Neural crest cell (in vitro differentiated cells): ENCODE results near the gene CHPF2. TPM values are rescaled to one million over a fixed set of nuclear protein-coding genes. Genes with fewer than 3 reads are reported as not detected.

Experiments used
- DNase-seq: peaks from one replicate; pipeline ENCODE4 v3.0.0; 2021; ENCODE audit warnings: low read depth, mixed read lengths, low spot score
- H3K27ac Mint-ChIP-seq: one replicate; pipeline ENCODE4 v1.8.0; 2021; ENCODE audit warnings: mild to moderate bottlenecking, mixed read lengths; ENCODE audit not compliant: unreplicated experiment
- H3K27me3 Mint-ChIP-seq: 2 replicates; pipeline ENCODE4 v1.8.0; 2021; ENCODE audit warnings: low read depth, mild to moderate bottlenecking, mixed read lengths
- H3K36me3 Mint-ChIP-seq: 2 replicates; pipeline ENCODE4 v1.8.0; 2021; ENCODE audit warnings: low read depth, mild to moderate bottlenecking, mixed read lengths
- H3K4me1 Mint-ChIP-seq: 2 replicates; pipeline ENCODE4 v1.8.0; 2021; ENCODE audit warnings: mixed read lengths
- H3K4me3 Mint-ChIP-seq: one replicate; pipeline ENCODE4 v1.8.0; 2021; ENCODE audit warnings: mild to moderate bottlenecking, mixed read lengths
- H3K9me3 Mint-ChIP-seq: 2 replicates; pipeline ENCODE4 v1.8.0; 2021; ENCODE audit warnings: mixed read lengths
- total RNA-seq: library from RNA; stranded (reverse); gene quantifications from 2 replicates; pipeline ENCODE4 v1.2.1, GENCODE V29; 2021
- TF ChIP-seq, protein P1 (sequence below): fragments of 200-600 bp; sonication (generic); conservative IDR thresholded peaks from 2 replicates; pipeline ENCODE4 v1.5.0; 2021; ENCODE audit warnings: antibody characterized with exemption, mild to moderate bottlenecking

The CHPF2 gene
- total RNA-seq, 1 donor from 2014 or later, result 34.1 TPM

DNA sequence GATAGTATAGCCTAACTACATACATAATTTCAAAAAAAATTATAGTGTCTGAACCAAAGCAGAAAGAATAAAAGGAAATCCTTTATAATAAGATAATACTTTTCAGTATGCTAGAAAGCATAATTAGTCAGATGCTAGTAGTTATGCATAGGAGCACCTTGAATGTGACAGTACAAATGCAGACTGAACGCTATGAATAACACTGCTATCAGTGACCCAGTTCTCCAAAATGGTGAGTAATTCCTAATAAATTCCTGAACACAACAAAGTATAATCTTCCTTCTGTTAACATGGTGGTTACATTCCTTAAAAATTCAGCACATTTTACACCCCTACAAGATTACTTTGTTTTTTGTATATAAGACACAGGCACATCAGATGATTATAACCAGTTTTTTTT, 1.2 kb upstream of the CHPF2 start:
- H3K9me3 Mint-ChIP-seq, result no peaks in the 10 kb centered on the region
- TF ChIP-seq, protein P1, sequence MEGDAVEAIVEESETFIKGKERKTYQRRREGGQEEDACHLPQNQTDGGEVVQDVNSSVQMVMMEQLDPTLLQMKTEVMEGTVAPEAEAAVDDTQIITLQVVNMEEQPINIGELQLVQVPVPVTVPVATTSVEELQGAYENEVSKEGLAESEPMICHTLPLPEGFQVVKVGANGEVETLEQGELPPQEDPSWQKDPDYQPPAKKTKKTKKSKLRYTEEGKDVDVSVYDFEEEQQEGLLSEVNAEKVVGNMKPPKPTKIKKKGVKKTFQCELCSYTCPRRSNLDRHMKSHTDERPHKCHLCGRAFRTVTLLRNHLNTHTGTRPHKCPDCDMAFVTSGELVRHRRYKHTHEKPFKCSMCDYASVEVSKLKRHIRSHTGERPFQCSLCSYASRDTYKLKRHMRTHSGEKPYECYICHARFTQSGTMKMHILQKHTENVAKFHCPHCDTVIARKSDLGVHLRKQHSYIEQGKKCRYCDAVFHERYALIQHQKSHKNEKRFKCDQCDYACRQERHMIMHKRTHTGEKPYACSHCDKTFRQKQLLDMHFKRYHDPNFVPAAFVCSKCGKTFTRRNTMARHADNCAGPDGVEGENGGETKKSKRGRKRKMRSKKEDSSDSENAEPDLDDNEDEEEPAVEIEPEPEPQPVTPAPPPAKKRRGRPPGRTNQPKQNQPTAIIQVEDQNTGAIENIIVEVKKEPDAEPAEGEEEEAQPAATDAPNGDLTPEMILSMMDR, result no peak
- no peak overlapping the region for H3K27ac Mint-ChIP-seq
- DNase-seq, result no peak
- H3K27me3 Mint-ChIP-seq, result no peaks in the 10 kb centered on the region
- peak overlapping the region; percentile 98 for H3K4me3 Mint-ChIP-seq
- peaks cover 43% of the 10 kb centered on the region for H3K4me1 Mint-ChIP-seq
- H3K36me3 Mint-ChIP-seq, result peaks cover 3% of the 10 kb centered on the region

DNA sequence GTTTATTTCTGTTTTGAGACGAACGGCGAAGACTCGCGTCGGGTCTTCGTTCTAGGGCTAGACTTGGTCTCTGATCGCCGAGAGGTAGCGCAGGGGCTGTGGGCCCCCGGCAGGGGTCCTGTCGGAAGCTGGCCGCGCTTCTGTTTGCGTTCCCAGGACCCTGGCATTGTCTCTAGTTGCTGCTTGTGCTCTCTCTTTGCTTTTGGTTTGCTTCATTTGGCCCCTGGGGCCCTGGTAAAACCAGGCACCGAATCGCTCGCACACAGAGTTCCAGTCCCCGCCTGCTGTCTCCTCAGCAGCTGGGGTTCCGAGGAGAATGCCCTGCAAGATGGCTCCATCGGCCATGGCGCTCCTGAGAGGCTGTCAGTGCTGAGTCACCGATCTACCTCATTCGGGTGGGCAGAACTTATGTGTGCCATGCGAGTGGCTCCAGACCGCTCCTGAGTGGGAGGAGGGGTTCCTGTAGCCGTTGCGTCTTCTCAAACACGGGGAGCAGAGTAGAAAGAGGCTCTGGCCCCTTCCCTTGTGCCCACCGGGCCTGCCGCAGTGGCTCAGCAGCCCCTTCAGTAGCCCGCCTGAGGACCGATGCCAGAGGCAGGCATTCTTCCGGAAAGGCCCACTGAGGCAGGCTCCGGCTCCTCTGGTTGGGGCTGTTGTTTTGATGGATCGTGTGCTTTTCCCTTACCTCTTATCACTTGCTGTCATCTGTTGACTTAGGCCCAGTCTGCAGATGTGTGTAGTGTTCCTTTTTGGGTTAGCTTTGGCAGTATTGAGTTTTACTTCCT, 826 bp downstream of the CHPF2 start:
- peak overlapping the region; percentile 96 for H3K4me3 Mint-ChIP-seq
- H3K27me3 Mint-ChIP-seq, result no peaks in the 10 kb centered on the region
- TF ChIP-seq, protein P1, result no peak
- H3K9me3 Mint-ChIP-seq, result no peaks in the 10 kb centered on the region
- peaks cover 23% of the 10 kb centered on the region for H3K4me1 Mint-ChIP-seq
- peak overlapping the region; percentile 92 for H3K27ac Mint-ChIP-seq
- DNase-seq, result no peak
- peaks cover 4% of the 10 kb centered on the region for H3K36me3 Mint-ChIP-seq

DNA sequence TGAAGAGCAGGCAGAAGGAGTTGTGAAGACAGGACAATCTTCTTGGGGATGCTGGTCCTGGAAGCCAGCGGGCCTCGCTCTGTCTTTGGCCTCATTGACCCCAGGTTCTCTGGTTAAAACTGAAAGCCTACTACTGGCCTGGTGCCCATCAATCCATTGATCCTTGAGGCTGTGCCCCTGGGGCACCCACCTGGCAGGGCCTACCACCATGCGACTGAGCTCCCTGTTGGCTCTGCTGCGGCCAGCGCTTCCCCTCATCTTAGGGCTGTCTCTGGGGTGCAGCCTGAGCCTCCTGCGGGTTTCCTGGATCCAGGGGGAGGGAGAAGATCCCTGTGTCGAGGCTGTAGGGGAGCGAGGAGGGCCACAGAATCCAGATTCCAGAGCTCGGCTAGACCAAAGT, 1.5 kb downstream of the CHPF2 start:
- H3K27me3 Mint-ChIP-seq, result no peaks in the 10 kb centered on the region
- no peak overlapping the region for H3K27ac Mint-ChIP-seq
- peaks cover 20% of the 10 kb centered on the region for H3K4me1 Mint-ChIP-seq
- no peak for DNase-seq
- TF ChIP-seq, protein P1, result no peak
- no peaks in the 10 kb centered on the region for H3K9me3 Mint-ChIP-seq
- H3K4me3 Mint-ChIP-seq, result peak overlapping the region; percentile 96
- H3K36me3 Mint-ChIP-seq, result peaks cover 4% of the 10 kb centered on the region

DNA sequence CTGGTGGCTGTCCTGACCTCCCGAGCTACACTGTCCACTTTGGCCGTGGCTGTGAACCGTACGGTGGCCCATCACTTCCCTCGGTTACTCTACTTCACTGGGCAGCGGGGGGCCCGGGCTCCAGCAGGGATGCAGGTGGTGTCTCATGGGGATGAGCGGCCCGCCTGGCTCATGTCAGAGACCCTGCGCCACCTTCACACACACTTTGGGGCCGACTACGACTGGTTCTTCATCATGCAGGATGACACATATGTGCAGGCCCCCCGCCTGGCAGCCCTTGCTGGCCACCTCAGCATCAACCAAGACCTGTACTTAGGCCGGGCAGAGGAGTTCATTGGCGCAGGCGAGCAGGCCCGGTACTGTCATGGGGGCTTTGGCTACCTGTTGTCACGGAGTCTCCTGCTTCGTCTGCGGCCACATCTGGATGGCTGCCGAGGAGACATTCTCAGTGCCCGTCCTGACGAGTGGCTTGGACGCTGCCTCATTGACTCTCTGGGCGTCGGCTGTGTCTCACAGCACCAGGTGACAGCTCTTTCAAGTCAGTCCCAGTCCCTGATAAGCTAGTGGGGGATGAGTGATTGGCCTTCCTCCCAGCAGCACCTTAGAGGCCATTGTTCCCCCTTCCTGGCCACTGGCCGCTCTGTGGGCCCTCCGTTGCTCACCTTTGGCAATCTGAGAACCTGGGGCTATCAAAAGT, 3.0 kb downstream of the CHPF2 start:
- TF ChIP-seq, protein P1, result no peak

DNA sequence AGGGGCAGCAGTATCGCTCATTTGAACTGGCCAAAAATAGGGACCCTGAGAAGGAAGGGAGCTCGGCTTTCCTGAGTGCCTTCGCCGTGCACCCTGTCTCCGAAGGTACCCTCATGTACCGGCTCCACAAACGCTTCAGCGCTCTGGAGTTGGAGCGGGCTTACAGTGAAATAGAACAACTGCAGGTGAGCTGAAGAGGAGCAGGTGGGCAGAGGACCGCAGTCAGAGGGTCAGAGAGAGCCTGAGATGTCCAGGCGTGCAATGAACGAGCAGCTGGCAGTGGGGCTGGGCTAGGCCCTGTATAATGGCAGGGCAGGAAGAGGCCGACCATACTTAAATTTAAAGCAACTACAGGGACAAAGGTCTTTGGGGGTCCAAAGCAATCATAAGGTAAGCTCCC, 4.1 kb downstream of the CHPF2 start:
- no peaks in the 10 kb centered on the region for H3K27me3 Mint-ChIP-seq
- H3K4me3 Mint-ChIP-seq, result no peak overlapping the region
- DNase-seq, result no peak
- H3K27ac Mint-ChIP-seq, result no peak overlapping the region
- H3K36me3 Mint-ChIP-seq, result peaks cover 4% of the 10 kb centered on the region
- no peaks in the 10 kb centered on the region for H3K9me3 Mint-ChIP-seq
- peaks cover 19% of the 10 kb centered on the region for H3K4me1 Mint-ChIP-seq
- TF ChIP-seq, protein P1, result no peak

More for the DNA sequence above, 3.0 kb downstream of the CHPF2 start:
- no peak overlapping the region for H3K27ac Mint-ChIP-seq
- H3K9me3 Mint-ChIP-seq, result no peaks in the 10 kb centered on the region
- no peak for DNase-seq
- H3K36me3 Mint-ChIP-seq, result peaks cover 4% of the 10 kb centered on the region
- H3K27me3 Mint-ChIP-seq, result no peaks in the 10 kb centered on the region
- peak overlapping the region; percentile 69 for H3K4me3 Mint-ChIP-seq
- peaks cover 20% of the 10 kb centered on the region for H3K4me1 Mint-ChIP-seq
